GM19025 (cell line): Measurements from ENCODE around the gene GALNT9.

Source experiments
- ATAC-seq: cut with Tn5 transposase; IDR thresholded peaks from one replicate; pipeline ENCODE4 v1.9.1; 2021; ENCODE audit warnings: mild to moderate bottlenecking, low read depth, moderate library complexity; ENCODE audit not compliant: unreplicated experiment

GALNT9 gene

DNA sequence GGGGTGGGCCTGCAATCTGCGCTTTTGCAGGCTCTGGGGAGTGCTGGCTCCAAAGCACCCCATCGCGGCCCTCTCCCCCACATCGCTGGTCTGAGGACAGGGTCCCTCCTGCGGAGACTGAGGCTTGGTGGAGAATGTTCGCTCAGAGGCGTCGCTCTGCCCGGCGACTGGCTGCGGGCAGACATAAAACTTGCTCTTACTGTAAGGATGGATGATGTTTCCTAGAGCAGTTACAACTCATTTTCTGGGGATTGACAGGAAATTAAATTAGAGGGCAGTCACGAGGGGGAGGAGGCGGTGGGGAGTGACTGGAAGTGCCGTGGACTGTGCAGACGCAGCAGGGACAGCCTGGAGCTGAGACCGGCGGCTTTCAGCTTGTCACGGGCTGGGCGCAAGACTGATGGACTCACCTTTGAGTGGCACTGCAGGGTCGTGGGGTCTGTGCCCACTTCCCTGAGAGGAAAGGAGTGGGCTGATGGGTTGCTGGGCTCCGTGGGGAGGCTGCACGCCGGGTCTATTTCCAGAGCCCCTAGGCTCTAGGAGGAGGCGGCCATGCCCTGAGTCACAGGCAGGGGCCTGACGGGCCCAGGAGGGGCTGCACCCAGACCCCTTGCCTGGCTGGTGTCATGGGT lies 152.4 kb downstream of the GALNT9 start:
- ATAC-seq: no peak

DNA sequence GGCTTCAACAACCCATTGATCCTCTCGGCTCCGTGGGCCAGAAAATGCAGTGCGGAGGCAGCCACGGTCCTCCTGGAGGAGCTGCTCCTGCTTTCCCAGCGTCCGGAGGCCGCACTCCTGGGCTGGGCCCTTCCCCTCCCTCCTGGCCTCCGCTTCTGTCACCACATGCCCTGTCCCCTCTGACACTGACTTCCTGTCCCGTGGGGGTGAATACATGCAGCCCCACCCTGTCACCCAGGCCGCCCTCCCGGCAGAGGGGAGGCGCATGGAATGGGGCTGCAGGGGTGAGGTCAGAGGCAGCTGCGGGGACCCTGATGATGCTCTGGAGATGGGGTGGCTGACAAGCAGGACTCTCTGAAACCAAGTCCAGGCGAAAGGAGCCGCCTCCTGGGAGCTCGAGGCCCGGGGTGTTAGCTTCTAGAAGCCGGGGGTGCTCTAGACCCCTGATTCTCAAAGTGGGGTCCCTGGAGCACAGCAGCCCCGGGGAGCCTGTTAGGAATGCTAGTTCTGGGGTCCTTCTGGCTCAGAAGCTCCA lies 152.9 kb downstream of the GALNT9 start:
- ATAC-seq: no peak

DNA sequence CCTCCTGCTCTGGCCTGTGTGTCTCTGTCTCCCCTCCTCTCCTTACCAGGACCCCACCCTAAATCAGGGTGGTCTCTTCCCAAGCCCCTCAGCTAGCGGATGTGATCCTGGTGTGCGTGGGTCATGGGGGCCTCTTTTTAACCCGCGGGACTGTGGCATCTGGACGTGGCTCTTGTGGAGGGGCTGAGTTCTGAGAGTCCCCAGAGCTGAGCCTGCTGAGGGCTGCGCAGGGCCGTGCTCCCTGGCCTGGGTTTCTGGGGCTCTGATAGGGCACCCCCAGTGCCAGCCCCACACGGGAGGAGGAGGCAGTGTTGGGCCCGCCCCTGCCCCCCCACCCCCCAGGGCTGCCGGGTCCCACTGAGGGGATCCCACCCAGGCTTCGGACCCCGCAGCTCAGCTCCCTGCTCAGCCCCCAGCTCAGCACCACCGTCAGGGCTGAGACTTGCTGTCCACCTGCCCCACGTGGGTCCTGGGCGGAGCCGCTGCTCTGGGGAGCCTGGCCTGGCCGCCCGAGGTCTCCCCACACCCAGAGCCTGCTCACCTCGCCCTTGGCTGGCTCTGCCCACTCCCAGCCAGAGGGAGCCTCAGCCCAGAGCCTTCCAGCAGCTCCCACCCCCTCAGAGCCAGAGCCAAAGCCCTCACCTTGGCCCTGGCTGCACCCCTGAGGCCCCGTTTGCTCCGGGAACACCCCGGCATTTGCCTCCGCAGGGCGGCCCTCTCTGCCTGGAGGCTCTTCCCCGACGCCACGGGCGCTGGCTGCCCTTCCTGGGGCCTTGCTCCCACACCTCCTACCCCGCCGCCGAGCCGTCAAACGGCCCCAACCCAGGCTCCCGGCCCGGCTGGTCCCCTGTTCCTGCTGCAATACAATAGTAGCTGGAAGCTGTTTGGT lies 153.6 kb downstream of the GALNT9 start:
- ATAC-seq: no peak

DNA sequence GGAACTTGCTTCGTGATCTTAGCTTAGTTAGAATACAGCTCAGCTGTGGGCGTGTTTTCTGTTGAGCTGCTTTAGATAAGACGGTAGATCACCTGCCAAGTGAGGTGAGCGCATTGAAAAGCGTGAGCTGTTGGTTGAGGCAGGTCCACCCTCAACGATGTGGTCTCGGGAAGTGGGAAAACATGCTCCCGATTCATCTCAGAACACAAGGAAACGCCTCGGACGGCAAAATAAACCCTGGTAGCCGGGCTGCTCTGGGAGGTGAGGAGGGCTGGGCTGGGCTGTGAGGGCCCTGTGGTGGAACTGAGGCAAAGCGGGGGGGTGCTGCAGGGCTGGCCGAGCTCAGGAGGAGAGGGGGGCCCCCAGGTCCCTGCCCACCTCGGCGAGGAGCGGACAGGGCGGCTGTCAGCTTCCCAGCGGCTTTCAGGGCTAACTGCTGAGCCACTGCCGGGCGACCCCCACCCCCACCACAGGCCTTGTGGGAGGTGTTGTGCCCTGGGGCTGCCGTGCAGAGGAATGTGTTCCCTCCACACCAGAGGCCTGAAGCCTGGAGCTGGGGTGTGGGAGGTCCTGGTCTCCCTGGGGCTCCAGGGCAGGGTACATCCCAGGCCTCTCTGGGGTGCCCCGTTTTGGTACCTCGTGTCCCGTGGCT lies 154.4 kb downstream of the GALNT9 start:
- ATAC-seq: no peak

DNA sequence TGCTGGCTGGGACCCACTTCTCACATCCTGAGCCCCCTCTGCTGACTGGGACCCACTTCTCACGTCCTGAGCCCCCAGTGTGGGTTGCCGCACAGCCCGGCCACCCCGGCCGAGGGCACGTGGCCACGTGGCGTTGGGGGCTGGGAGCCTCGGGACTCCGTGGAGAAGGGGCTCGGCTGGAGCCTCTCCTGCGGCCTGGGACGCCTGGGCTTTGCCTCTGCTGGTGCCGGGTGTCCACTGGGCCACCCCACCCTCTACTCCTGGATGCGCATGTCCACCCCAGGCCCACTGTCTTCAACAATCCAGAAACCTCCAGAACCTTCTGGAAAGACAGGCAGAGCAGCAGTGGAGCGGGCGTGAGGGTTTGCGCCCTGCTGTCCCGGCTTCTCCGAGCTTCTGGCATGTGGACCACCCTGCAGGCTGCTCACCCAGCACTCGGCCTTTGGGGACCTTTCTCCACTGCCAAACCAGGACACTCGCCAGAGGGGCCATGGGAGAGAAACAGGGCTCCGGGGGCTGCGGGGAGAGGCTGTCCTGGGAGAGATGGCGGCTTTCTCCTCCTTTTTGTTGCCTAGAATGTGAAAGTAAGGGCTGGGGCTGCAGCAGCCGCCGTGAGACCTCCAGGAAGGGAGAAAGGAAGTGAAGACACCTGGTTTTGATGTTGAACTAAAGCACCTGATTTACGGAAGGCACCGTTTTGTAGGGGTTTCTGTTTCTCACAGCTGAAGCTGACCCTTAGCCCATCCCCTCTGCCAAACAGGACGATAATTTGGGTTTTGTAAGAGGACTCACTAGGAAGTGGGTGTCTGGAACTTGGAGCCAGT lies 155.2 kb downstream of the GALNT9 start:
- ATAC-seq: no peak

DNA sequence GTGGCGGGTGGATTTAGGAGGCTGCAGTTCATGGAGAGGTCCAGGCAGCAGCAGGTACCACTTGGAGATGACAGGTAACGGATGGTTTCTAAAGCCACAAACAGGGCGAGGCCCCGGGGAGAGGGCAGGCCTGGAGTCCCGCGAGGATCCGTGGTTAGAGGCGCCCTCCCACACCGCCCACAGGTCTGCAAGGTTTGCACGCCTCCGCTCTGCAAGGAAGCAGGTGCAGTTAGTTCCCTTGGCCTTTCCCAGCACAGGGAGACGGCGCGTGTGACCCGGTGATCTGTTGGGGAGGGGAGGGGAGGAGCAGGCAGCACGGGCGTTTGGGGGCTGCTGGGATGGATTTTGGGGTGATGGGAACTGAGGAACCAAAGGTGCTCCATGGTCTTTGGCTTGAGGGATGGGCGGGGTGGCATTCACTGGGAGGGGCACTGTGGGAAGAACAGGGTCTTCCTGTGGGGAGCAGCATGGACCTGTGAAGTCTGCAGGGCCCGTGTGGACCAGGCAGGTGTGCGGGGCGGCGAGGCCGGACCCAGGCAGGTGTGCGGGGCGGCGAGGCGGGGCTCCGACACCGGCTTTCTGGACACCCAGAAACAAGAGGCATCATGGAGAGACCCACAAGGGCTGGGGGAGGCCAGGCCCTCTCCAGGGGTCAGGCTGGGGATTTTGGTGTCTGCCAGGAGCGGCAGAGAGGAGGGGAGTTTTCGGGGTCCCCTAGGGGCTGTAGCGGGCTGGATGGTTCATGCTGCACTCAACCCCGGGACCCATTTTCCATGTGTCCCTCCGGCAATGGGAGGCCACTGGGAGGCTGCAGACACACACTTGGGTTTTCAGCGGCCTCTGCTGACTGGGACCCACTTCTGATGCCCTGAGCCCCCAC lies 156.0 kb downstream of the GALNT9 start:
- ATAC-seq: no peak

DNA sequence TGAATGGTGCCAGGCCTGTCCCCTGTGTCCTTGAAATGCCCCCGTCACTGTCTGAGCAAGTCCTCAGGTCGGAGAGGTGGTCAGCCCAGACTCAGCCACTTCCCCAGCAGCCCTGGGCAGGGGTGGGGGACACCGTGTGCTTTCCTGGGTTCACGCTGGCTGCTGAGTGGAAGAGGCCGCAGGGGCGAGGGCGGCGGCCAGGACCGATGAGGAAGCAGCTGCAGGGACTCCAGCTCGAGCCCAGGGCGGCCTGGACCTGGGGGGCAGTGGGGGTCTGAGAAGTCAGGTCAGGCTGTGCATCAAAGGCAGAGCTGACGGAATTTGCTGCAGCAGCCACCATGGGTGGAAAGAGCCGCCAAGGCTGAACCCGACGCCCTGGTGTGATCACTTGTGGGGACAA lies 156.8 kb downstream of the GALNT9 start:
- no peak for ATAC-seq

DNA sequence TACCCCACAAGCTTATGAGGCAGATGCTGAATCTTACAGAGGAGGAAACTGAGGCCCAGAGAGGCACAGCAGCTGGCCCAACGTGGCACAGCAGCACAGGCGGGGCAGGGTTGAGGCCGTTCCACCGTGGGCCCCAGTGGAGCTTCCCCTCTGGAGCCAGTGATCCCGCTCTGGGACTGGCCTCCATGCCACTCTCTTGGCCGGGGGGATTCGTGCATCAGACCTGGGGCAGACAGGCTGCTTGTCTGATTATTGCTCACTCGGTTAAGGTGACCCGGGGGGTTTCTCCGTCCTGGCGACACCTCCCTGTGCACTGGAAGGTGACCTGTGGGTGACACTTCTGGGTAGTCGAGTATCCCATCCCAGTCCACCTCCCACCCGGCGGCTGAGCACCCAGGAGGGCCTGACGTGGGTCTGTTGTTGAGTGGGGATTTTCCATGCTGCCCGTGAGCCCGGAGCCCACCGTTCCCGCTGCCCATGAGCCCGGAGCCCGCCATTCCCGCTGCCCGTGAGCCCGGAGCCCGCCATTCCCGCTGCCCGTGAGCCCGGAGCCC lies 157.3 kb downstream of the GALNT9 start:
- no peak for ATAC-seq

DNA sequence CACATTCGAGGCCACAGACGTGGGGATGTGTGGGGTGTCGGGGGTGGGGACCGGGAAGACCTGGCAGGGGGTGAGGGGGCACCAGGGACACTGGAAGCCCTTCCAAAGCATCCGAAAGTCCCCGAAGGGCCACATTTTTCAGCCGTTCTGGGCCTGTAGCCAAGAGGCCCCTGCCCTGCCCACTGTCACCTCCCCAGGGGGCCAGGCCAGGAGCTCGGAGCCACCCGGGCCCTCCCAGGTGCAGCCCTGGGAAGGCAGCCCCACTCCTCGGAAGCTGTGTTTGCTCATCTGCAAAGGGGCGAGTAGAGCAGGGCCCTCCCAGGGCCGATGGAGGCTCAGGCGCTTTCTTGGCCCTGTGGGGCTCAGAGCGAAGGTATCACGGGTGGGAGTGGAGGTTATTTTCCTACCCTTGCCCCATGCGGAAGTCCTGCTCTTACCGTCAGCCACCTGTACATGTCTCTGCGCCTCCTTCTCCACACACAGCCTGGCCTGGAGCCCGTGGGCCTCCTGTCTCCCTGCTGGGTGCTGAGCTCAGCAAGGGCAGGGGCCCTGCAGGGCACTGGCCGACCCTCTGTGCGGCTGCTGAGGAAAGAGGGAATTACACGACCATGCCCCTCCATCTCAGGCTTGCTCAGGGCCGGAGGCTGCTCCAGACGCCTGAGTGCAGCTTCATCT lies 158.0 kb downstream of the GALNT9 start:
- ATAC-seq: no peak

DNA sequence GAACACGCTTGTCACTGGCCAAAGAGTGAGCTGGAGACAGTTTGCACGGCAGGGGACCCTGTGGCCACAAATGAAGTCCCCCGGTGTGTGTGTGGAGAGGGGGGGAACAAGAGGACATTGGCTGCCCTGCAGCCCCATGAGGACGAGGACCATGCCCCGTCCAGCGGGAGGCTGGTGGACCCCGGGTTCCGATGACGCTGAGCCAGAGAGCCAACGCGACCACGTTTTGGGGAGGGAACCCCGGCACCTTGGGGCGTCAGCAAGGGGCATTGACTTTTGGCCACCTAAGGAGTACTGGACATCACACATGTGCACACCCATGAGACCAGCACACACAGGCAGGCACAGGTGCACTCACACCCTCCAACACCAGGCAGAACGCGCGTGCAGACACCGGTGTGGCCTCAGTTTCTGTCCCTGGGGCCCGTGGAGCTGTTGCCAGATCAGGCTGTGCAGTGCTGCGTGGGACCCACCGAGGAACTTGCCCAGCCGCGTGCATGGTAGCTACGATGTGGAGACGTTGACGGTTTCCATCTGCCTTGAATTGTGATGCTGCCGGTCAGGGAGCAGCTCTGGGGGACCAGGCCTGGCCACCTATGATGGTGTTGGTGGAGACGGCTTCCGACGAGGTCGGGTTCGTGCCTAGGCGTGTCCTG lies 158.6 kb downstream of the GALNT9 start:
- no peak for ATAC-seq

DNA sequence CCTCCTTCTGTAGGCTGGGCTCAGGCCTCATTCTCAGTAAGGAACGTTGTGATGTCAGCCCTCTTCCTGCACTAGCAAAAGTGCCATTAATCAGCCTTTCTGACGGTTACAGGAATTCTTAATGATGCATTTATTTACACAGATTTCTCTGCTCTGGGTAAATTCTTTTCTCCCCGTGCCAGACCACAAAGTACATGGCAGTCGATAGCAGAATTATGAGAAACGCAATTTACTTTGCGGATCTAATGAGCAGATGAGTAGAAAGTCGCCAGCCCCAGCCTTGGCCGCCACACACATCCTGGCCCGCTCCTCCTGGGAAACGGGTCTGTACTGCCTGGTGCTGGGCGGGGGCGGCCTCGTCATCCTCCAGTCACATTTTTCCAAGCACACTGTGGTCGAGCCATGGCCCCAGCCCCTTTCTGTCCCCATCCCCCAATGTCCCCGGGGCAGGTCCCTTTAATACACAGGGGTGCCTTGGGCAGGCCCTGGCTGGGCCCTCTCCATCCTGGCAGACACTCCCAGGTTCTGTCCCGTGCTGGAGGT lies 159.2 kb downstream of the GALNT9 start:
- no peak for ATAC-seq

DNA sequence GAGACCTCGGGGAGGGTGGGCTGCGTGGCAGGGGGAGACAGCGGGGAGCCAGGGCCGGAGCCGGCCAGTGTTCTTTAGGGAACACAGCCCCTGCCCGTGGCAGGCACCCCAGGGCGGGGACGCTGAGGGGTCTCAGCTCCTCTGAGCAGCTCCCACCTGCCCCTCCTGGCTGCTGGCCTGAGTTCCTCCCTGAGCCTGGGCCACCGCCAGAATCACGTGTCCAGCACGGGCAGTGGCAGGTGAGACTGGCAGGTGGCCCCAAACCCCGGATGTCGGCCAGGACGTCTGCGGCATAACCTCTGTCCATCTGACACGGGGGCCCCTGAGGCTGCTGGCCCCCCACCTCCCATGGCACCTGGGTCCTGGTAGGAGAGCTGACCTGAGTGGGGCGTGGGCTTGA lies 160.0 kb downstream of the GALNT9 start:
- no peak for ATAC-seq

DNA sequence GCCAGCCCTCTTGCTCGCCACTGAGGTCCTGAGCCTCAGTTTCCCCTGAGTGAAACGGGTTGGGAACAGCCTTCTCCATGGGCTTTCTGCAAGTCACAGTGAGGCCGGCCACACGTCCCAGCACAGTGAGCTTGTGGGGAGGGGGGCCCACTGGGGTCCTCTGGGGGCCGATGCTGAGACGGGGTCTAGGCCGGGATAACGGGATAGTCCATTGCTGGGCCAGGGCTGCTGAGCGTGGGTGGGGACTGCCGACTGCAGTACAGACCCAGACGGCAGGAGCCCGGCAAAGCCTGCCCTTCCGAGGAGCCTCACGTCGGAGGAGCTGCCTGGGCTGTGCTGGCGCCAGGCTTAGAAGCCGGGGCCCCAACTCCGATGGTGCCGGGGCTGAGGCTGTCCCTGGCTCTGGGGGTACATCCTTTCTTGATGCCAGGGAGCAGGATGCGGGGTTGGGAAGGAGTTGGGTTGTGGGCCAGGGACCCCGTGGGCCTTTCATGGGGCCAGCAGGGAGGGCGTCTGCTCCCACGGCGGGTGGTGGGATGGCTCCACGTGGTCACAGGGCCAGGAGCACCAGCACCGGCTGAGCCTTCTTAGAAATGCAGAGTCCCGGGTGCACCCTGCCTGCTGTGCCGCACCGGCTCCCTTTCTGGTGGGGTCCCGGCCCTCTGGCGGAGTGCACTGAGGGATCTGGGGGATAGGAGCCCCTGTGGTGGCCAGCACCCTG lies 160.9 kb downstream of the GALNT9 start:
- no peak for ATAC-seq

DNA sequence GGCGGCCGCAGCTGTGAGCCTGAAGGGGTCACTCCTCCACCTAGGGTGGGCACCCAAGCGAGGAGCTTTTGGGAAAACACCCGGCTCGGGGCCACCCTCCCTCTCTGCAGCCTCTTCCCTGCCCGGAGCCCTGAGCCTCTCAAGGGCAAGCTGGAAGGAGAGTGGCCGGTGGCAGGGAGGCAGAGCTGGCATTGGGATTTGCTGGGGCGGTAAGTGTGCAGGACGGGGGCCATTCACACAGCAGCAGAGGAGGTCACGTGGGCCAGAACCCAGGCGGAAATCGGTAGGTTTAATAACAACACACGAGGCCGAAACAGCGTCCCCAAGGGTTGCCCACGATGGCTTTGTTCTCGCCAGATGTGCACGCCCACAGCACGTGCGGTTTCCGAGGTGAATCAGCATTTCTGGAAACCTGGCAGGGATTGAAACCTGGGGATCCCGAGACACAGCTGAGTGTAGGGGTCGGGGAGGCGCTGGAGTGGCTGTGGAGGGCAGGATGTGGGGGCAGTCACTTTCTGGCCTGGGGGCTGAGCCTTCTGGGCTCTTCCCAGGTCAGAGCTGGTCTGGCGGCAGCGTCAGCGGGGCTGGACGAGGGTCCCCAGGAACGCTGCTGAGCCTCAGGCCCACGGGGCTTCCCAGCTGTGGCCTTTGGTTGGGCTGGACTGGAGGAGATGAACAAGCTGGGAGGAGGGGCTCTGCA lies 161.6 kb downstream of the GALNT9 start:
- no peak for ATAC-seq

DNA sequence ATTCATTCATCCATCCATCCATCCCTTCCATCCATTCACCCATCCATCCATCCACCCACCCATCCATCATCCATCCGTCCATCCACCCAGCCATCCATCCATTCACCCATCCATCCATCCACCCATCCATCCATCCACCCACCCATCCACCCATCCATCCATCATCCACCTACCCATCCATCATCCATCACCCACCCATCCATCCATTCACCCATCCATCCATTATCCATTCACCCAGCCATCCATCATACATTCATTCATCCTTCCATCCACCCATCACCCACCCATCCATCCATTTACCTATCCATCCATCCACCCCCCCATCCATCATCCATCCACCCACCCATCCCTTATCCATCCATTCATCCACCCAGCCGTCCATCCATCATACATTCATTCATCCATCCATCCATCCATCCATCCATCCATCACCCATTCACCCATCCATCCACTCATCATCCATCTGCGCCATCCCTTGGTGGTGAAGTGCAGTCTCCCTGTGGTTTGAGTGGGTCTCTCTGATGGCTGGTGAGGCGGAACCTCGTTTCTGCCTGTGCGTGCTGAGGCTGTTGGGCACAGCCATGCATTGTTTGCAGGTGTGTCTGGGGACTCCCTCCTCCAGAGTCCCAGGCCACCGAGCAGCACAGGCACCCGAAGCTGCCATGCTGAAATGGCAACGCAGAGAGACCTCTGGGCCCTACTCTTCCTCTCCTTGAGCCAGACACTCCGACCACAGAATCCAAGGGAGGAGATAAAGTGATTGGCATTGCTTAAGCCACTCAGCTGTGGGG lies 162.4 kb downstream of the GALNT9 start:
- ATAC-seq: no peak

DNA sequence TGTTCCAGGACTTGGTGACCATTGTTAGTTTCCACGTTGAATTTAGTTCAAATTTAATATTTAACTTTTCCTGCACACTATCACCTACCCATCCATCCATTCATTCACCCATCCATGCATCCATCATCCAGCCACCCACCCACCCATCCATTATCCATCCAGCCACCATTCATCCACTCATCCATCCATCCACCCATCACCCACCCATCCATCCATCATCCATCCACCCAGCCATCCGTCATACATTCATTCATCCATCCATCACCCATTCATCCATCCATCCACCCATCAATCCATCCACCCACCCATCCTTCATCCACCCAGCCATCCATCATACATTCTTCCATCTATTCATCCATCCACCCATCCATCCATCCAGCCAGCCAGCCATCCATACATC lies 163.3 kb downstream of the GALNT9 start:
- no peak for ATAC-seq
